GM19035 (cell line): ENCODE measurements around the gene FOXK2.

Source experiments
- ATAC-seq: cut with Tn5 transposase; IDR thresholded peaks from one replicate; pipeline ENCODE4 v1.9.1; 2021; ENCODE audit not compliant: unreplicated experiment

Gene FOXK2

GRCh38 chr17:82601447-82602000 is 82.0 kb downstream of the FOXK2 start:
- ATAC-seq, result no peak

GRCh38 chr17:82602487-82602886 is 83.0 kb downstream of the FOXK2 start:
- no peak for ATAC-seq

DNA sequence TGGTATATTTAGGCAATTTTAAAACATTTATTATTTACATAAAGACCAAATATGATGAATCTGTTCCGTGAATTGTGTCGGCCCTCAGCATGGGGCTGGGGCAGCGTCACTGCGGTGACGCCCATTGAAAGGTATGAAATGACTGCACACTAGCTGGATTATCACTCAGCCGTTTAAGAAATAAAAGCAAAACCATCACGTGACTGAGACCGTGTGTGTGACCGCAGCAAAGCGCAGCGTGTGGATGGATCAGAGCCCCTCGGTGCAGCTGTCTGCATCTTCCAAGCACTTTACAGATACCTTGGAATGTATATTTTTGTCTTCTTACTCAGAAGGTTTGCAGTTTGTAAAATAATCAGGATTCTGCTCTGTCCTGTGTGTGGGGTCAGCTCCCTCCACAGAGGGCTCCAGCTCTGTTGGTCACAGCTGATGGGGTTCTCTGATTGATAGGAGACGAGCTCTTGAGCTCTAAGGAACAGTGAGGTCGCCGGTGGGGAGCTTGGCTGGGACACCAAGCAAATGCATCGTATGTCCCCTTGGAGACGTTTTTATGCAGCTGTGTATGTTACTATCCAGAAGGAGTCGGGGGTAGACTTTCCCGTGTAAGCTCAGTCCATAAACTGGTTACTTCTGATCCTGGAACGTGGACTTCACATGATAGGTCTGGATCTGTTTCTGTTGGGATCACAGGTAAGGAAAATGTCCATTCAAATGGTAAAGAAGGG is 83.6 kb downstream of the FOXK2 start:
- no peak for ATAC-seq

- ATAC-seq, result no peak
These were observed 84.5 kb downstream of the FOXK2 start for GRCh38 chr17:82603981-82604448.

GRCh38 chr17:82604532-82604931 is 85.0 kb downstream of the FOXK2 start:
- no peak for ATAC-seq

GRCh38 chr17:82605939-82606600 is 86.5 kb downstream of the FOXK2 start:
- no peak for ATAC-seq

- ATAC-seq, result no peak
These were observed 89.3 kb downstream of the FOXK2 start for GRCh38 chr17:82608816-82609215.

DNA sequence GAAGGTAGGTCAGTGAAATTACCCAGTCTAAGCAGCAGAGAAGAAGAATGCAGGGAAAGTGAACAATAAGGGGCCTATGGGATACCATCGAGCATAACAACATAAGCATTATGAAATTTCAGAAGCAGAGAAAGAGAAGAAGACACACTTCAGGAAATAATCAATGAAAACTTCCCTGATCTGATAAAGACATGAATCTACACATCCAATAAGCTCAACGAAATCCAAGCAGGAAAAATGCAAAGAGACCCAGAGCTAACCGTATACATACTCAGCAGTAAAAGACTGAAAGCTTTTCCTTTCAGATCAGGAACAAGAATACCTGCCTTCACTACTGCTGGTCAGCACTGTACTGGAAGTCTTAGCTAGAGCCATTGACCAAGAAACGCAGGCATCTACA is 90.1 kb downstream of the FOXK2 start:
- no peak for ATAC-seq

GRCh38 chr17:82611140-82612058 is 91.9 kb downstream of the FOXK2 start:
- no peak for ATAC-seq

- ATAC-seq, result no peak
These were observed 94.0 kb downstream of the FOXK2 start for GRCh38 chr17:82613283-82614094.

- ATAC-seq, result no peak
These were observed 94.6 kb downstream of the FOXK2 start for GRCh38 chr17:82614095-82614631.

- ATAC-seq, result no peak
These were observed 95.8 kb downstream of the FOXK2 start for GRCh38 chr17:82615084-82616020.

GRCh38 chr17:82616021-82616711 is 96.6 kb downstream of the FOXK2 start:
- ATAC-seq, result no peak

DNA sequence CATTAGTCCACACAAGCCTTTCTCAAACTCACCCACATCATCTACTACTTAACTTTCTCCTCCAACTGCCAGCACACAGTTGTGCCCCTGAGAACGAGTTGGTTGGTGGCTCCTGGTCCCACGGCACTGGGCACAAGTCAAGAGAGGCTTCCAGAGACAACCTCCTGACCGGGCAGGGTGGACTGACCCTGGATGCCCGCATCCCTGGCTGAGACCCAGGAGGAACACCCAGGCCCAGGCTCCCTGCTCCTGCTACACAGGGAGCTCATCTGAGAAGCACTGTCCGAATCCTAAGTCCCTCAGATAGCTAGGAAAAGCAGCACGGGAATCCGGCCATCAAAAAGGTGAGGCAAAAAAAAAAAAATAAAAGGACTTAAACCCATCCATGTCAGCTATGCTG is 99.7 kb downstream of the FOXK2 start:
- no peak for ATAC-seq

- no peak for ATAC-seq
These were observed 100.1 kb downstream of the FOXK2 start for GRCh38 chr17:82619641-82620040.

GRCh38 chr17:82623707-82624106 is 104.2 kb downstream of the FOXK2 start:
- no peak for ATAC-seq

GRCh38 chr17:82627405-82627804 is 107.9 kb downstream of the FOXK2 start:
- no peak for ATAC-seq

DNA sequence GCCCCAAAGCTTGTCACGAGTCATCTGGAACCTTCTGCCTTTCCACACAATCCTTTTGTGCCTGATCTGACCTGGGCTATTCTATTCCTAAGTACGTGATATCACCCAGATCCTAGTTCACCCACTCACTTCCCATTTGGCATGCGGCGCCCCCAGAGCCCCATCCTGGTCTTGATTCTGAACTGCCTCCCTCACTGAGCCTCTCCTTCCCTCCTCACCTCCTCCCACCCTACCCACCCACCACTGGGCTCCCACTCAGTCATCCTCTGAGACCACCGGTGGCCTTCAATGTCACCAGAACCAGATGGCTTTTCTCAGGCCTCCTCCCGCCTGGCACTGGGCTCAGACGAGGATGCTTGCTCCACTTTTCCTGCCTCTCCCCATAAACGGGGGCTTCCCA is 110.2 kb downstream of the FOXK2 start:
- ATAC-seq, result no peak
